ENCODE measurements around the gene CCDC91.

GRCh38 chr12:28351414-28351813 lies 161.2 kb downstream of the CCDC91 start:
- TF ChIP-seq, protein P1, sequence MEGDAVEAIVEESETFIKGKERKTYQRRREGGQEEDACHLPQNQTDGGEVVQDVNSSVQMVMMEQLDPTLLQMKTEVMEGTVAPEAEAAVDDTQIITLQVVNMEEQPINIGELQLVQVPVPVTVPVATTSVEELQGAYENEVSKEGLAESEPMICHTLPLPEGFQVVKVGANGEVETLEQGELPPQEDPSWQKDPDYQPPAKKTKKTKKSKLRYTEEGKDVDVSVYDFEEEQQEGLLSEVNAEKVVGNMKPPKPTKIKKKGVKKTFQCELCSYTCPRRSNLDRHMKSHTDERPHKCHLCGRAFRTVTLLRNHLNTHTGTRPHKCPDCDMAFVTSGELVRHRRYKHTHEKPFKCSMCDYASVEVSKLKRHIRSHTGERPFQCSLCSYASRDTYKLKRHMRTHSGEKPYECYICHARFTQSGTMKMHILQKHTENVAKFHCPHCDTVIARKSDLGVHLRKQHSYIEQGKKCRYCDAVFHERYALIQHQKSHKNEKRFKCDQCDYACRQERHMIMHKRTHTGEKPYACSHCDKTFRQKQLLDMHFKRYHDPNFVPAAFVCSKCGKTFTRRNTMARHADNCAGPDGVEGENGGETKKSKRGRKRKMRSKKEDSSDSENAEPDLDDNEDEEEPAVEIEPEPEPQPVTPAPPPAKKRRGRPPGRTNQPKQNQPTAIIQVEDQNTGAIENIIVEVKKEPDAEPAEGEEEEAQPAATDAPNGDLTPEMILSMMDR (IDR thresholded peaks at IDR 0.05): no peak
- no peak for TF ChIP-seq POLR2A (IDR thresholded peaks at IDR 0.05)
- TF ChIP-seq EP300 (IDR thresholded peaks at IDR 0.05): no peak
